H54 (cell line): Measurements from ENCODE around the gene TMEM170B.

ENCODE experiments used
- DNase-seq: peaks from one replicate; pipeline ENCODE4 v3.0.0; 2011; ENCODE audit warnings: low spot score, mixed read lengths; ENCODE audit not compliant: insufficient read length
- FAIRE-seq: peaks from 3 replicates; lab custom pipeline; 2011; peaks lifted over from hg19 to GRCh38; lab: Jason Lieb, UNC
- POLR2A ChIP-seq: IDR thresholded peaks from 2 replicates; pipeline ENCODE4 v1.6.1; 2011; ENCODE audit warnings: low read depth, mild to moderate bottlenecking, low read length

Gene TMEM170B

DNA sequence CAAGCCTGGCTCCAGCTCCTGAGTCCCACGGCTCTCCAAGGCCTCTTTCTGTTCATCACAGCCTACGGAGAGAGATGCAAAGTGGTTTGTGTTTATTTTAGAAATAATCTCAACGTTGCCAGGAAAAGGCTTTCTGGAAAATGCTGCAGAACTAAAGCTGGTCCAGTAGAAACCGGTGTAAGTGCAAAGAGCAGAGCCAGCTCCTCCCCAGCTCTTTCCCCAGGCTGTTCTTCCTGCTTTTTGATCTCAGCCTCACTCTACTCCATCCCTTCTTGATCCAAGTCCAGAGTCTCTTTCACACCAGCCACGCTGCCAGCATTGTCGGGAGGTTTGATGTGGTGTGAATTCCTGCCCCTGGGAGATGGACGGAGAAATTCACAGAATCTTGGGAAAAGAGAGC is 69.8 kb downstream of the TMEM170B start:
- TF ChIP-seq POLR2A = no peak
- FAIRE-seq (no peak), DNase-seq (no peak)

GRCh38 chr6:11608600-11609323 is 71.2 kb downstream of the TMEM170B start:
- no peak for DNase-seq
- TF ChIP-seq POLR2A = no peak
- FAIRE-seq = no peak

GRCh38 chr6:11609324-11610071 is 71.9 kb downstream of the TMEM170B start:
- FAIRE-seq (peak; percentile 85), DNase-seq (peak; percentile 58)
- TF ChIP-seq POLR2A = no peak

DNA sequence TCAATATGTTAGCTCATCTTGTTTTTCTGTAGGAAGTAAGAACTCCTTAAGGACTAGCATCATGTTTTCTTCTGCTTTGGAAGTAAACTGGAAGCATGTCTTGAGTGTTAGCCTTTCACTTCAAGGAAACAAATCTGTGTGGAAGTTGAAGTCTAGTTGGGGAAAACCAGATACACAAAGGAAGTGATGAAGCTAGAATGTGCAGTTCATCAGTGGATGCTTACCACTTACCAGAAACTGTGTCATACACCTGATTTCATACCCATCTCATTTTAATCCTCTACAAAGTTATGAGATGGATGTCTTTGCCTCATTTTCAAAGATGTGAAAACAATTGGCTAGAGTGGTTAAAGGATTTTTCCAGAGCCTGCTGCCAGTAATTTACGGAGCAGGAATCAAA is 75.8 kb downstream of the TMEM170B start:
- DNase-seq = no peak
- no peak for FAIRE-seq
- no peak for TF ChIP-seq POLR2A

DNA sequence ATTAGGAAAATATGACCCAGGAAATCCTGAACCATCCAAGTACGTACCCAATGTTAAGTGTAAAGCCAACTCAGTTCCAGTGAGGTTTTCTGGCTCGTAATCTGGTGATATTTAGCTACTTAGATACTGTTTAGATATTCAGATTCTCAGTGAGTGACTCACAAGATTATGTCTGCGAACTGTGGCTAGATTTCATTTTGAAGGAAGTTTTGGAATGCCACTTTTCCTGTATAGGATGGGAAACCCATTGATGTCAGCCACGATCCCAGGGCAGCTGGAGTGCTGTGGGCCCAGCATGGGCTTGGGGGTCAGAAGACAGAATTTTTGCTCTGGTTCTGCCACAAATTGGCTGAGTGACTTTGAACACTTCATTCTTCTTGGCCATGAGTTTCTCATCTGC is 76.3 kb downstream of the TMEM170B start:
- DNase-seq (peak; percentile 12), FAIRE-seq (peak; percentile 83)
- TF ChIP-seq POLR2A = no peak

DNA sequence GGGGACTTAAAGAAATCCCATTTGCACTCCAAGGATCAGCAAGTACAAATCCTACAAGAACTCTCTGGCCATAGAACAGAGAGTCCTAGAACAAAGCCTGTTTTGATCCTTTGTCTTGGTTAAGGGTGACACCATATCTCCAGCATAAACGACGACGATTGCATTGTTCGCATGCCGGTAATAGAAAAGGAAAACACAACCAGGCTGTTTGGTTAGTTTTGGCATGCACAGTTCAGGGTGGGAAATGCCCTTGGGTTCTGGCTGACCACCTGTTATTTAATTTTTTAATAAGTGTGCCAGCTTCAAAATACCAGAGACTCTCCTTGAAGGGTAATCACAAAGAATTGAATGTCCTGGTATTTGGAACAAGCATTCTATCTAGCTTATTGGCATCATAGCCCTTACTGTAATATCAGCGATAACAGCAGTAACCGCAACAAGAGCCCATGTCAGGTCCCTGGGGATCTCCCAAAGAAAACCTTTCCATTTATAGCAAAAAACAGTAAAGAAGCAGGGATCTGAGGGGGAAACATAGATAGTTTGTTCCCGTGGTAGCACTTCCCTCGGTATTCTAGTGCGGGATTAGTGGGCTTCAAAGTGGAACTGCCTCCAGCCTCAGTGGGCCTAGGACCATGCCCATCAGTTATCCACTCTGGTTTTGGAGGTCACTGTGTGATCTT is 77.1 kb downstream of the TMEM170B start:
- no peak for TF ChIP-seq POLR2A
- no peak for FAIRE-seq
- DNase-seq = no peak

DNA sequence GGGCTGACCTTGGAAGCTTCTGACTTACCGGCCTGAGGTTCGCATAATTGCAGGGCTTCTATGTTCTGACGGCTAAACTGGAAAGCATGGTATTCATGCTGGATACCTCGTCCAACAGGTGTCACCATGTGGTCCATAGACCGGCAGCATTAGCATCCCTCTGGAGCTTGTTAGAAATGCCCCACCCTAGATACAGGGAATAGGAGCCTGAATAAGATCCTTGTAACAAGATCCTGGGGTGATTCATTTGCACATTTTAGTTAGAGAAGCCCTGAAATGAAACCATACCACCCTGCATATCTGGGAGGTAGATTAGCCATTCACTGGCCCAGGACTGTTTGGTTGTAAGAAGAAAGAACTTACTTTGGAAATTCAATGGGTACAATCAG is 77.7 kb downstream of the TMEM170B start:
- TF ChIP-seq POLR2A = no peak
- FAIRE-seq = peak; percentile 53

DNA sequence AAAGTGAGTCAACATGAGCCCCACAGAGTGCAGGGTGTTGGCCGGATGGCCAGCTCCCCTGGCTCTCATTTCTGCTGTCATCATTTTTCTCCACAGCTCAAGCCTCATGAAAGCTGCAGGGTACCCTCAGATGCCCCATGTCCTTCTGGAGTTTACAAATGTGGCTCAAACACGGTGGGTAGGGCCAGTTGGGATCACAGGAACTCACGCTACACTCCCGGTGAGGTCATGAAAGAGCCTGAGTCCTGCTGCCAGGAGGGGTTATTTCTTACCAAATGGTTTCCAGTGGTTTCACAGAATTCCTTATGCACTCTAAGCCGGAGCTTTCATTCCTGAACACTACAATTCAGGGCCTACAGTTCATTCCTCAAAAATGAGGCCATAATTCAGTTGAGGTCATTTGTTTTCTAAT is 78.7 kb downstream of the TMEM170B start:
- DNase-seq (peak; percentile 22), FAIRE-seq (peak; percentile 6)
- TF ChIP-seq POLR2A = no peak

More for the DNA sequence above, 77.7 kb downstream of the TMEM170B start:
- no peak for DNase-seq

DNA sequence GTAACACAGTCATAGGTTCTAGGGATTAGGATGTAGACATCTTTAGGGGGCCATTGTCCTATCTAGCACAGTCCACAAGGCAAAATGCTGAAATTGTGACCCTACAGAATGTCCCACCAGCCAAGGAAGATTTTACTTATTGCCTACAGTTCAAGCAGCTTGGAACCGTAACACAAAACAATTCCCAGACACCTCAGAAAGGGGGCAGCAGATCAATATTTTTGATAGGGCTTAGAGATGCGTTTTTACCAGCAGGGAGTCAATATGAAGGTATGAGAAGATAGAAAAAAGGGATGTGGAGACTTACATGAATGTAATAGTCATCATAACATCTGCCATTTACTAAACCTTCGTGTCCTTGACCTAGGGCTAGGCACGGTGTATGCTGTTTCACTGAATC is 81.0 kb downstream of the TMEM170B start:
- FAIRE-seq (no peak), DNase-seq (no peak)
- TF ChIP-seq POLR2A = no peak

DNA sequence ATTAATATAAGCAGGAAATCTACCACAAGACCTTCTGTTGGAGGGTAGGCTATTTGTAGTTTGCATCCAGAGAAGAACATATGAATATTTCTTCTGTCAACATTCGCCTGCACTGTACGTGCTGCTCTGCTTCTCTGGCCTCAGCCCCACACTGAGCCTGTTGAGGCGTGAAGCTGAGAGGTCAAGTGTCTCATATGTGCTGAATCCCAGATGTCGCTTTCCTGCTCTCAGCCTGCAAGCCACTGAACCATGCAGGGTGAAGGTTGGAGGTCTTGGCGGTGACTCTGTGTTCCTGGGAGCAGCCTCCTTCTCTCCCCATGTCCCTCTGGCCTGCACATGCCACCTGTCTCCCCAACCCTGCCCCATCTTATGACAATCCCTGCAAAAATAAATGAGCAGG is 83.6 kb downstream of the TMEM170B start:
- DNase-seq = no peak
- TF ChIP-seq POLR2A = no peak
- FAIRE-seq = no peak

DNA sequence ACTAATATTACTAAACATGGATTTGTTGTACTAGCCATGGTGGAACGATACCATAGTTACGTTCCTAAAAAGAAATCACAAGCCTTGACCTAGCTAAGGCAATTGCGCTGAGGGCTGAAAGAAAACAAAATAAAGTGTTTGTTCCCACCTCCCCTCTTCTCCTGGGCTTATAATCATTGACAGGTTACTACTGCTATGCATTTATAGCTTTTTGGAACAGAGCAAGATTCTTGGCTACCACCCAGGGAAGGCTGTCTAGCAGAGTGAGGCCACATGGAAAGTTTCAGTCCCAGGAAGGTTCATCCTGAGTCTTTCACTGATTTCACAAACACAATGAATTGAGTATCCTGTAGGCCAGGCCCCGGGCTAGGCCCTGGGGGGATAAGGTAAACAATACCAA is 84.6 kb downstream of the TMEM170B start:
- TF ChIP-seq POLR2A = no peak
- DNase-seq (no peak), FAIRE-seq (no peak)

GRCh38 chr6:11623272-11623671 is 85.7 kb downstream of the TMEM170B start:
- no peak for TF ChIP-seq POLR2A
- FAIRE-seq (no peak), DNase-seq (no peak)

- DNase-seq = no peak
These were observed 87.8 kb downstream of the TMEM170B start for GRCh38 chr6:11625302-11625701.

DNA sequence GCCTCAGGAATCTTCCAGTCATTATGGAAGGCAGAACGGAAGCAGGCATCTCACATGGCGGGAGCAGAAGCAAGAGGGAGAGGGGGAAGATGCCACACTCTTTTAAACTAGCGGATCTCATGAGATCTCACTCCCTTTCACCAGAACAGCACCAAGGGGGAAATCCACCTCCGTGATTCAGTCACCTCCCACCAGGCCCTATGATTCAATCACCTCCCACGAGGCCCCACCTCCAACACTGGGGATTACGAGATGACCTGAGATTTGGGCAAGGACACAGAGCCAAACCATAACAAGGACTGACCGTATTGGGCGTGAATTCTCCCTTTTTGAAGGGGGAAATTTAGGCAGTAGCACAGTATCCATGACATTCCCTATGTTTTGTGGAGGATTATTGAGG is 88.8 kb downstream of the TMEM170B start:
- DNase-seq (no peak), FAIRE-seq (no peak)
- no peak for TF ChIP-seq POLR2A

More at GRCh38 chr6:11625302-11625701, 87.8 kb downstream of the TMEM170B start:
- FAIRE-seq = no peak
- no peak for TF ChIP-seq POLR2A
